Measurements from ENCODE around the gene TRPM1.
"Not testable (repeated sequence)": the region's sequence is repeated elsewhere in the genome, so short reads cannot be mapped to it uniquely, and the experiment has no call there.

TRPM1 gene

GRCh38 chr15:31089368-31090047, 12.0 kb downstream of the TRPM1 start:
- H3K4me3 ChIP-seq (ENCODE audit: low read length), result no peak overlapping the region
- H3K27ac ChIP-seq (ENCODE audit: low read length), result no peak overlapping the region
- H3K36me3 ChIP-seq (ENCODE audit: control insufficient read depth, low read depth, low read length), result no peaks in the 10 kb centered on the region
- H3K27me3 ChIP-seq (ENCODE audit: control insufficient read depth, insufficient read depth, low read length), result no peaks in the 10 kb centered on the region
- no peaks in the 10 kb centered on the region for H3K9me3 ChIP-seq (ENCODE audit: control insufficient read depth, low read depth, low read length)
- H3K4me1 ChIP-seq (ENCODE audit: control insufficient read depth, low read depth, low read length), result no peaks in the 10 kb centered on the region
- H3K9ac ChIP-seq (ENCODE audit: low read length), result no peak overlapping the region

DNA sequence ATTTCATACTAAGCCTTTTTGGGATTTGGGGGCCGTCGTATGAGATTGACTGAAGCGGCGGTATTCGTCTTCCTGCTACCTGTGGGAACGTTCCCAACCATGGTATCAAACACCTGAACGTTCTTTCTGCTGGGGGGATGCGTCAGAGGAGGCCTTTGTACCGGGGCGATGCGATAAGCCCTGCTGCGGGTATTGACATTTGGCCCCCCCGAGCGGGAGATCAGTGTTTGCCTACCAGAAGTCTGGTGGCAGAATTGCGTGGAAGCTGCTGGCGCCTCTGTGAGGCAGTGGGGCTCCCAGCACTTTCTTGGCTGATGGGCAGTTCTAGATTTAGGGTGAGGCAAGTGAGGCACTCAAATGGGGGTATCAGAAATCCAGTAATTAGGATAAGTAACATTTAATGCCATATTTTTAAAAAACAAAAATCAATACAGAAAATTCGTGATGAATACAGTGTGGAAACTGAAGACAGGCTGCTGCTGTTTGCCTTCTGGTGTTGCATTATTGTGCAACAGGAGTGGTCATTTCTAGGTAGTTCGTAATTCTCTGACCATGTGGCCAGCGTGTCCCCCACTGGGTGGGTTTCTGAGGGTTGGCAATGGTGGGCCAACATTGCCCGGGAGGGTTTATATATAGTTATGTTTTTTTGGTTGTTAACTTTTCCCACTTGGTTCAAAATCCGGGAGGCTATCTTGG, 12.7 kb downstream of the TRPM1 start:
- H3K27me3 ChIP-seq (ENCODE audit: control insufficient read depth, insufficient read depth, low read length), result no peaks in the 10 kb centered on the region
- H3K27ac ChIP-seq (ENCODE audit: low read length), result no peak overlapping the region
- no peak overlapping the region for H3K4me3 ChIP-seq (ENCODE audit: low read length)
- H3K4me1 ChIP-seq (ENCODE audit: control insufficient read depth, low read depth, low read length), result no peaks in the 10 kb centered on the region
- no peak overlapping the region for H3K9ac ChIP-seq (ENCODE audit: low read length)
- no peaks in the 10 kb centered on the region for H3K36me3 ChIP-seq (ENCODE audit: control insufficient read depth, low read depth, low read length)
- H3K9me3 ChIP-seq (ENCODE audit: control insufficient read depth, low read depth, low read length), result no peaks in the 10 kb centered on the region

DNA sequence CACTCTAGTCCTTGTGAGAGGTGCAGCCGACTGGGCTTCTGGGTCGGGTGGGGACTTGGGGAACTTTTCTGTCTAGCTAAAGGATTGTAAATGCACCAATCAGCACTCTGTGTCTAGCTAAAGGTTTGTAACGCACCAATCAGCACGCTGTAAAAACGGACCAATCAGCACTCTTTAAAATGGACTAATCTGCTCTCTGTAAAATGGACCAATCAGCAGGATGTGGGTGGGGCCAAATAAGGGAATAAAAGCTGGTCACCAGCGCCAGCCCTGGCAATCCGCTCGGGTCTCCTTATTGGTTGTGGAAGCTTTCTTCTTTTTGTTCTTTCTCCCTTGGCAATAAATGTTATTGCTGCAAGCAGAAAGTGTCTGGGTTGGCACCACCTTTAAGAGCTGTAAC, 13.5 kb downstream of the TRPM1 start:
- not testable (repeated sequence) for H3K27ac ChIP-seq (ENCODE audit: low read length); H3K36me3 ChIP-seq (ENCODE audit: control insufficient read depth, low read depth, low read length); H3K27me3 ChIP-seq (ENCODE audit: control insufficient read depth, insufficient read depth, low read length); H3K9me3 ChIP-seq (ENCODE audit: control insufficient read depth, low read depth, low read length); H3K9ac ChIP-seq (ENCODE audit: low read length); H3K4me3 ChIP-seq (ENCODE audit: low read length); H3K4me1 ChIP-seq (ENCODE audit: control insufficient read depth, low read depth, low read length)

- no peaks in the 10 kb centered on the region for H3K36me3 ChIP-seq (ENCODE audit: control insufficient read depth, low read depth, low read length)
- no peak overlapping the region for H3K27ac ChIP-seq (ENCODE audit: low read length)
- peaks cover 1% of the 10 kb centered on the region for H3K4me1 ChIP-seq (ENCODE audit: control insufficient read depth, low read depth, low read length)
- H3K27me3 ChIP-seq (ENCODE audit: control insufficient read depth, insufficient read depth, low read length), result peaks cover 5% of the 10 kb centered on the region
- H3K9me3 ChIP-seq (ENCODE audit: control insufficient read depth, low read depth, low read length), result no peaks in the 10 kb centered on the region
- H3K9ac ChIP-seq (ENCODE audit: low read length), result no peak overlapping the region
- H3K4me3 ChIP-seq (ENCODE audit: low read length), result no peak overlapping the region
Observed at GRCh38 chr15:31086344-31086743, 15.2 kb downstream of the TRPM1 start.

- no peaks in the 10 kb centered on the region for H3K36me3 ChIP-seq (ENCODE audit: control insufficient read depth, low read depth, low read length)
- H3K4me3 ChIP-seq (ENCODE audit: low read length), result no peak overlapping the region
- H3K9ac ChIP-seq (ENCODE audit: low read length), result no peak overlapping the region
- H3K27ac ChIP-seq (ENCODE audit: low read length), result no peak overlapping the region
- peaks cover 6% of the 10 kb centered on the region for H3K4me1 ChIP-seq (ENCODE audit: control insufficient read depth, low read depth, low read length)
- peaks cover 5% of the 10 kb centered on the region for H3K27me3 ChIP-seq (ENCODE audit: control insufficient read depth, insufficient read depth, low read length)
- H3K9me3 ChIP-seq (ENCODE audit: control insufficient read depth, low read depth, low read length), result no peaks in the 10 kb centered on the region
Observed at GRCh38 chr15:31085359-31085758, 16.2 kb downstream of the TRPM1 start.

- Histone ChIP-seq H3K4me1 (ENCODE audit: control insufficient read depth, low read depth, low read length) (peaks cover 18% of the 10 kb centered on the region), H3K27ac (ENCODE audit: low read length) (no peak overlapping the region), H3K9me3 (ENCODE audit: control insufficient read depth, low read depth, low read length) (no peaks in the 10 kb centered on the region), H3K9ac (ENCODE audit: low read length) (no peak overlapping the region), H3K36me3 (ENCODE audit: control insufficient read depth, low read depth, low read length) (no peaks in the 10 kb centered on the region), H3K4me3 (ENCODE audit: low read length) (no peak overlapping the region), H3K27me3 (ENCODE audit: control insufficient read depth, insufficient read depth, low read length) (peaks cover 5% of the 10 kb centered on the region)
Observed at GRCh38 chr15:31084176-31084575, 17.3 kb downstream of the TRPM1 start.

DNA sequence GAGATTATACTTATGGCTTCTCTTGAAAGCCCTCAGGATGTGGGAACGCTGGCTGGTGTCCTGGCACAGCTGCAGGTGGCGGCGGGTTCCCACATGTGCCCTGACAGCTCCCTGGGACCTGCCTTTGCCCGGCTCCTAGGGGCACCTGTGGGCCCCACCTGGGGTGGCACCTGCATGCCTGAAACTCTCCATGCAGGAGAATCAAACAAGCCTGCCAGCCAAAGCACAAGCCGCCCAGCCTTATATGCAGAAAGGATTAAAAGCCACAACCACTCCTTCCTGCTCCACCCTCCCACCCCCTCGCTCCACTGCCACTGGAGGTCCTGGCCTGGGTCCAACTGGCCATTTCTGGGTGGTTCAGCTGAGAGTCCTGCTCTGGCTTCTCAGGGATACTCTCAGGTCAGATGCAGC, 18.1 kb downstream of the TRPM1 start:
- Histone ChIP-seq H3K4me3 (ENCODE audit: low read length) (no peak overlapping the region), H3K9me3 (ENCODE audit: control insufficient read depth, low read depth, low read length) (no peaks in the 10 kb centered on the region), H3K27me3 (ENCODE audit: control insufficient read depth, insufficient read depth, low read length) (peaks cover 5% of the 10 kb centered on the region), H3K27ac (ENCODE audit: low read length) (no peak overlapping the region), H3K36me3 (ENCODE audit: control insufficient read depth, low read depth, low read length) (no peaks in the 10 kb centered on the region), H3K4me1 (ENCODE audit: control insufficient read depth, low read depth, low read length) (peaks cover 26% of the 10 kb centered on the region), H3K9ac (ENCODE audit: low read length) (no peak overlapping the region)

DNA sequence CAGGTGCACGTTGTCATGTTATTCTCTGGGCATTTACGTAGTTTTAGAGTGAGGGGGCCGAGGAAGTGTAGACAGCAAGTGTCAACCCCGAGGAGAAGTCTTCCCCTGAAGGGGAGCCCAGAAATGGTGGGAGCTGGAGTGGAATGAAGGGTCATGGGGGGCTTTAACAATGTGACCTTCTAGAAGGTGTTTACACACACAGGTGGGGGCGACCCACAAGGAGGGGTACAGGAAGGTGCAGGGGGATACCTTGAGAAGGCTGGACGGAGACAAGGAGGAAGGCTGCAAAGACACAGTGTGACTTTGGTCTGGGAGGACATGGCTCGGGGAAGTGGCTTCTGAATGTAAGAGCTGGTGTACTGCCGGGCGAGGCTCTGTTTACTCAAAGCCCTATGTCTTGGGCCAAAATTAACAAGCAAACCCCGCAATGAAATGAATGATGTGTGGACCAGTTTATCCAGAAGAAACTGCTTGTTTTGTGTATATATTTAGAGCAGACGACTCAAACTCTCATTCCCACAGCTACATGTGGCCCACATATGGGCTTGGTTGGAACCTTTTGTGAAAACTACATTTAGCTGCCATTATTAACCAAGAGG, 18.7 kb downstream of the TRPM1 start:
- no peaks in the 10 kb centered on the region for H3K9me3 ChIP-seq (ENCODE audit: control insufficient read depth, low read depth, low read length)
- peaks cover 31% of the 10 kb centered on the region for H3K4me1 ChIP-seq (ENCODE audit: control insufficient read depth, low read depth, low read length)
- H3K4me3 ChIP-seq (ENCODE audit: low read length), result no peak overlapping the region
- no peaks in the 10 kb centered on the region for H3K36me3 ChIP-seq (ENCODE audit: control insufficient read depth, low read depth, low read length)
- H3K9ac ChIP-seq (ENCODE audit: low read length), result no peak overlapping the region
- peaks cover 5% of the 10 kb centered on the region for H3K27me3 ChIP-seq (ENCODE audit: control insufficient read depth, insufficient read depth, low read length)
- H3K27ac ChIP-seq (ENCODE audit: low read length), result no peak overlapping the region

DNA sequence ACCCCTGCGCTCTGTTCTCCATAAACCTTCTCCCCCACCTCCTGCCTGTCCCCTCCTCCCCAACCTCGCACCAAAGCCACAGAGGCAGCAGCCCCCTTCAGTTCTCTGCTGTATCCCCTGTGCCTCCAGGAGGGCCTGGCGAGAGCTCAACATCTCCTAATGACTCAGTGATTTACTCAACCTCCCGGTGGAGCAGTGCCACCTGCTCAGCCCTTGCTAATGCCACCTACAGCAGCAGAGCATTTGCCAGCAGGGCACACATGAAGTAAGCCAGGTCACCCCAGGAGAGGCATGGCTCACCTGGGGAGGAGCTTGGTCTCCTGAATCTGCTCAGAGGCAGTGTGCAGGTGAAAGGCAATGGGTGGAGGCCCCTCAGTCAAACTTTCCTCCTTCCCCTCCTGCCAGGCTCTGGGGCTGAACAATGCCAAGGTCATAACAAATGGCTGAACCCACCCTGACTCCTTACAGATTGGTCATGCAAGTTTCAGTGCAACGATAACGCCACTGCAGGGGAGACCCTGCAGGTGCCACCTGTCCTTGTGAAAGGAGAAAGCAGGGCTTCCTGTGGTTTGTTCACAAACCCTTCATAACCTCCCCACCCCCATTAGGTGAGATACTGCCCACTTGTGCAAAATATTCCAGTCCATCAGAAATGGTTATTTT, 19.8 kb downstream of the TRPM1 start:
- H3K27ac ChIP-seq (ENCODE audit: low read length), result no peak overlapping the region
- no peaks in the 10 kb centered on the region for H3K9me3 ChIP-seq (ENCODE audit: control insufficient read depth, low read depth, low read length)
- no peaks in the 10 kb centered on the region for H3K36me3 ChIP-seq (ENCODE audit: control insufficient read depth, low read depth, low read length)
- no peak overlapping the region for H3K9ac ChIP-seq (ENCODE audit: low read length)
- peaks cover 5% of the 10 kb centered on the region for H3K27me3 ChIP-seq (ENCODE audit: control insufficient read depth, insufficient read depth, low read length)
- H3K4me1 ChIP-seq (ENCODE audit: control insufficient read depth, low read depth, low read length), result peaks cover 40% of the 10 kb centered on the region
- H3K4me3 ChIP-seq (ENCODE audit: low read length), result no peak overlapping the region

GRCh38 chr15:31081056-31081455, 20.5 kb downstream of the TRPM1 start:
- H3K27me3 ChIP-seq (ENCODE audit: control insufficient read depth, insufficient read depth, low read length), result peaks cover 5% of the 10 kb centered on the region
- no peak overlapping the region for H3K9ac ChIP-seq (ENCODE audit: low read length)
- H3K4me1 ChIP-seq (ENCODE audit: control insufficient read depth, low read depth, low read length), result peaks cover 47% of the 10 kb centered on the region
- H3K4me3 ChIP-seq (ENCODE audit: low read length), result peak overlapping the region; percentile 34
- no peaks in the 10 kb centered on the region for H3K9me3 ChIP-seq (ENCODE audit: control insufficient read depth, low read depth, low read length)
- H3K27ac ChIP-seq (ENCODE audit: low read length), result no peak overlapping the region
- H3K36me3 ChIP-seq (ENCODE audit: control insufficient read depth, low read depth, low read length), result no peaks in the 10 kb centered on the region

GRCh38 chr15:31080591-31081014, 20.9 kb downstream of the TRPM1 start:
- H3K4me3 ChIP-seq (ENCODE audit: low read length), result peak overlapping the region; percentile 34
- no peak overlapping the region for H3K9ac ChIP-seq (ENCODE audit: low read length)
- H3K4me1 ChIP-seq (ENCODE audit: control insufficient read depth, low read depth, low read length), result peaks cover 50% of the 10 kb centered on the region
- no peak overlapping the region for H3K27ac ChIP-seq (ENCODE audit: low read length)
- H3K27me3 ChIP-seq (ENCODE audit: control insufficient read depth, insufficient read depth, low read length), result peaks cover 5% of the 10 kb centered on the region
- no peaks in the 10 kb centered on the region for H3K9me3 ChIP-seq (ENCODE audit: control insufficient read depth, low read depth, low read length)
- no peaks in the 10 kb centered on the region for H3K36me3 ChIP-seq (ENCODE audit: control insufficient read depth, low read depth, low read length)

All from iPS-18a (cell line).